ENCODE data around the gene PIGC. TPM values are rescaled to one million over a fixed set of nuclear protein-coding genes. Genes with fewer than 3 reads are reported as not detected.

PIGC gene
- total and polyA plus RNA-seq, 10 of the 15 experiments (the other 5 are each of a cell fraction or from before 2014, with no cell fraction given), result 11.0 to 37.3 (median 19.6) TPM

- TF ChIP-seq REST (IDR thresholded peaks at IDR 0.05; ENCODE audit: low read depth, low read length), result no peak
- TF ChIP-seq YBX1 (IDR thresholded peaks at IDR 0.05), result no peak
- TF ChIP-seq, protein P1, sequence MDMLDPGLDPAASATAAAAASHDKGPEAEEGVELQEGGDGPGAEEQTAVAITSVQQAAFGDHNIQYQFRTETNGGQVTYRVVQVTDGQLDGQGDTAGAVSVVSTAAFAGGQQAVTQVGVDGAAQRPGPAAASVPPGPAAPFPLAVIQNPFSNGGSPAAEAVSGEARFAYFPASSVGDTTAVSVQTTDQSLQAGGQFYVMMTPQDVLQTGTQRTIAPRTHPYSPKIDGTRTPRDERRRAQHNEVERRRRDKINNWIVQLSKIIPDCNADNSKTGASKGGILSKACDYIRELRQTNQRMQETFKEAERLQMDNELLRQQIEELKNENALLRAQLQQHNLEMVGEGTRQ (IDR thresholded peaks at IDR 0.05; ENCODE audit: borderline replicate concordance, low read depth, low read length), result no peak
- no peak for TF ChIP-seq ZSCAN29 (IDR thresholded peaks at IDR 0.05)
- TF ChIP-seq, protein P2, sequence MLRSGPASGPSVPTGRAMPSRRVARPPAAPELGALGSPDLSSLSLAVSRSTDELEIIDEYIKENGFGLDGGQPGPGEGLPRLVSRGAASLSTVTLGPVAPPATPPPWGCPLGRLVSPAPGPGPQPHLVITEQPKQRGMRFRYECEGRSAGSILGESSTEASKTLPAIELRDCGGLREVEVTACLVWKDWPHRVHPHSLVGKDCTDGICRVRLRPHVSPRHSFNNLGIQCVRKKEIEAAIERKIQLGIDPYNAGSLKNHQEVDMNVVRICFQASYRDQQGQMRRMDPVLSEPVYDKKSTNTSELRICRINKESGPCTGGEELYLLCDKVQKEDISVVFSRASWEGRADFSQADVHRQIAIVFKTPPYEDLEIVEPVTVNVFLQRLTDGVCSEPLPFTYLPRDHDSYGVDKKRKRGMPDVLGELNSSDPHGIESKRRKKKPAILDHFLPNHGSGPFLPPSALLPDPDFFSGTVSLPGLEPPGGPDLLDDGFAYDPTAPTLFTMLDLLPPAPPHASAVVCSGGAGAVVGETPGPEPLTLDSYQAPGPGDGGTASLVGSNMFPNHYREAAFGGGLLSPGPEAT (IDR thresholded peaks at IDR 0.05; ENCODE audit: low read depth), result no peak
- TF ChIP-seq, protein P3, sequence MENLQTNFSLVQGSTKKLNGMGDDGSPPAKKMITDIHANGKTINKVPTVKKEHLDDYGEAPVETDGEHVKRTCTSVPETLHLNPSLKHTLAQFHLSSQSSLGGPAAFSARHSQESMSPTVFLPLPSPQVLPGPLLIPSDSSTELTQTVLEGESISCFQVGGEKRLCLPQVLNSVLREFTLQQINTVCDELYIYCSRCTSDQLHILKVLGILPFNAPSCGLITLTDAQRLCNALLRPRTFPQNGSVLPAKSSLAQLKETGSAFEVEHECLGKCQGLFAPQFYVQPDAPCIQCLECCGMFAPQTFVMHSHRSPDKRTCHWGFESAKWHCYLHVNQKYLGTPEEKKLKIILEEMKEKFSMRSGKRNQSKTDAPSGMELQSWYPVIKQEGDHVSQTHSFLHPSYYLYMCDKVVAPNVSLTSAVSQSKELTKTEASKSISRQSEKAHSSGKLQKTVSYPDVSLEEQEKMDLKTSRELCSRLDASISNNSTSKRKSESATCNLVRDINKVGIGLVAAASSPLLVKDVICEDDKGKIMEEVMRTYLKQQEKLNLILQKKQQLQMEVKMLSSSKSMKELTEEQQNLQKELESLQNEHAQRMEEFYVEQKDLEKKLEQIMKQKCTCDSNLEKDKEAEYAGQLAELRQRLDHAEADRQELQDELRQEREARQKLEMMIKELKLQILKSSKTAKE (IDR thresholded peaks at IDR 0.05; ENCODE audit: low read depth, poor library complexity, severe bottlenecking), result peak; percentile 15
- TF ChIP-seq SUPT20H (IDR thresholded peaks at IDR 0.05; ENCODE audit: borderline replicate concordance, control insufficient read depth, low read depth, low read length), result no peak
- TF ChIP-seq RFX5 (IDR thresholded peaks at IDR 0.05; ENCODE audit: low read depth, low read length), result no peak
- no peak for TF ChIP-seq SMARCA5 (IDR thresholded peaks at IDR 0.05)
- peak; percentile 19; the same call in 1 of the 2 replicates for TF ChIP-seq POLR2A (IDR thresholded peaks at IDR 0.05; ENCODE audit: low read depth, low read length)
- no peak for TF ChIP-seq STAT3 (IDR thresholded peaks at IDR 0.05; ENCODE audit: low read depth, low read length)
- no peak for TF ChIP-seq E2F4 (IDR thresholded peaks at IDR 0.05; ENCODE audit: low read depth, low read length)
- peak; percentile 96 for TF ChIP-seq PKNOX1 (IDR thresholded peaks at IDR 0.05)
- TF ChIP-seq NBN (IDR thresholded peaks at IDR 0.05), result no peak
- 0 out of 2 replicates have a peak, but pooled peaks have one; percentile 33 for TF ChIP-seq TBL1XR1 (IDR thresholded peaks at IDR 0.05; ENCODE audit: low read depth, low read length)
- no peak for TF ChIP-seq MYC (IDR thresholded peaks at IDR 0.05; ENCODE audit: insufficient read depth, insufficient read length, insufficient replicate concordance, low read length, severe bottlenecking)
Observed at GRCh38 chr1:172394141-172394751, 49.6 kb downstream of the PIGC start (continued).

All from GM12878 (cell line).